Measurements from ENCODE around the gene SLC2A3.

- no peak for TF ChIP-seq FOXA1 (IDR thresholded peaks at IDR 0.05)
- no peak for TF ChIP-seq TAF1 (conservative IDR thresholded peaks at IDR 0.05)
- no peak for TF ChIP-seq CTCF (IDR thresholded peaks at IDR 0.05; ENCODE audit: low read depth, low read length, missing input control)
- no peak for TF ChIP-seq ZBTB33 (IDR thresholded peaks at IDR 0.05)
- TF ChIP-seq RAD21 (IDR thresholded peaks at IDR 0.05), result no peak
- no peak for TF ChIP-seq EGR1 (IDR thresholded peaks at IDR 0.05; ENCODE audit: low read depth in 2 of 2)
- TF ChIP-seq REST (IDR thresholded peaks at IDR 0.05), result no peak
Measured at GRCh38 chr12:7892186-7892980, 43.6 kb downstream of the SLC2A3 start.

All from liver (tissue), 3 donors.